Fibroblast of villous mesenchyme (primary cell): ENCODE measurements around the gene ACADVL. TPM values are rescaled to one million over a fixed set of nuclear protein-coding genes. Genes with fewer than 3 reads are reported as not detected.
"Not testable (repeated sequence)": the region's sequence is repeated elsewhere in the genome, so short reads cannot be mapped to it uniquely, and the experiment has no call there.

Source experiments
- DNase-seq: peaks from one replicate; pipeline ENCODE4 v3.0.0-alpha.2; 2010; ENCODE audit warnings: low read depth
- H3K4me3 ChIP-seq: 2 replicates; pipeline ENCODE4 v1.5.1; 2011; ENCODE audit warnings: low read depth, mild to moderate bottlenecking, low read length
- CTCF ChIP-seq: IDR thresholded peaks from 2 replicates; pipeline ENCODE4 v1.5.1; 2012; ENCODE audit warnings: low read depth, mild to moderate bottlenecking, low read length; ENCODE audit not compliant: insufficient read depth
- total RNA-seq: library from RNA; depleted of rRNA; stranded (reverse); fragments of >200 nt; gene quantifications from 2 replicates; pipeline ENCODE4 v1.2.3, GENCODE V29; 2012

Gene ACADVL
- total RNA-seq, 1 donor: 255 TPM

GRCh38 chr17:7241783-7242716 lies 22.3 kb downstream of the ACADVL start, which contains the start of gene GABARAP:
Gene GABARAP, minus strand, starts transcription at chr17:7242449. Its CDS starts 119 bp downstream, at chr17:7242330.
- peak within 1 kb of the TSS; percentile 98 for H3K4me3 ChIP-seq
- TF ChIP-seq CTCF: no peak
- peak; percentile 95 for DNase-seq

DNA sequence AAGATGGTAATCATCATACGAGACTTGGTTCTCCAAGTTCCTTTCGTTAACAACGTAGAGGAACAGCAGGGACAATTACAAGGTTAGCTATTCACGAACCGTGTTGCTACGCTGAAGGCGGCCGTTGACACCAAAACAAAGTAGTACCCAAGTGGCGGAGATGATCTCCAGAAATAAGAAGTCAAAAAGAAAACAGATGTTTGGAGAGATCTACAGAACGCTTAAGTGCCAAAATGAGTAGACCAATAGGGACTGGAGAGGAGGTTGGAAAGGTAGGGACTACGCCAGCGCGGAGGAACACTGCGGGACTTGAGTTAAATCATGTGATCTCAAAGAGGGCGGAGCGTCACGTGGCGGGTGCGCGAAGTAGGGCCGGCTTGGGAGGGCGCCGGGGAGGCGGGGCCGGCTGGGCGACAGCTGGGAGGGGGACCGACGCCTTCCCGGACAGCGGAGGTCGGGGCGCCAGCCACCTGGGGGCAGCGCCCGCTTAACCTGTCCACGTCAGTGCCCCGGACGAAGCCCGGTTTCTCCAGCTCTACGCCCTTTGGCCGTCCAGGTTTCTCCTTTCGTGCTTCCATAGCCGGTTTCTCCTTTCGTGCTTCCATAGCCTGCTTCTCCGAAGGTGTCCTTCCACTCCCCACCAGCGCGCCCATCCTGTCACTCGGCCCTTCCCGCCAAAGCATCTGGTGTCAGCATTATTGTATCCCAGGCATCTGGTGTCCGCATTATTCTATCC lies 23.1 kb downstream of the ACADVL start:
- TF ChIP-seq CTCF: no peak
- H3K4me3 ChIP-seq: peak overlapping the region; percentile 98
- peak; percentile 98 for DNase-seq

DNA sequence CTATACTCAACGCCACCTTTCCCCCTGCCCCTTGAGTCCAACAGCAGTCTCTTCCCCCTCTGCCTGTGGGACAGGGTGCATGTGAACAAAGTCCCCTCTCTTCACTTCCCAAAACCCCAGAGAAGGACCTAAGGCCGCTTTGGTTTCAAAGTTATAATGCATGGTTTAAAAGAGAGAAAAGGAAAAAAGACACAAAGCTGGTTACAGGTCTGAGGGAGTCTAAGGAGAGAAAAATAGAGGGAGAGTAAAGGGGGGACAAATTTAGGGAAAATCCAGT lies 23.7 kb downstream of the ACADVL start:
- no peak for DNase-seq

GRCh38 chr17:7243838-7244237 lies 24.1 kb downstream of the ACADVL start:
- not testable (repeated sequence) for H3K4me3 ChIP-seq, DNase-seq

More for the DNA sequence above, 23.7 kb downstream of the ACADVL start:
- peak overlapping the region; percentile 98 for H3K4me3 ChIP-seq
- no peak for TF ChIP-seq CTCF

DNA sequence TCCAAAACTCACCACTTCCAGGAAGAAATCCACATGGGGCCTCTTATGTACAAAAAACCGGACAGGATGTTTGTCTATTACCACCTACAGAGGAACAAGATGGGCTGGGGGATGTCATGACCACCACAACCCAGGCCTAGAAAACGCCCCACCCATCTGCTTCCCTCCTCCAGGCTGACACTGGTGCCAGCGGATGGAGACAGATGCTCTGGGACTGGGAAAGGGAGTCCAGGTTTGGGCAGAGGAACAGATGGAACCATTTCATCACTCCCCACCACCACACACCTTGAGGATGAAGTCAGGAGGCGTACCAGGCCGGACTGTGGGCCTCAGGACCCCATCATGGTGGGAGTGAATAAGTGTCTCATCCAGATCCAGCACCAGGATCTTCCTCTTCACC lies 27.0 kb downstream of the ACADVL start:
- DNase-seq: no peak
- no peak for TF ChIP-seq CTCF
- no peak overlapping the region for H3K4me3 ChIP-seq

DNA sequence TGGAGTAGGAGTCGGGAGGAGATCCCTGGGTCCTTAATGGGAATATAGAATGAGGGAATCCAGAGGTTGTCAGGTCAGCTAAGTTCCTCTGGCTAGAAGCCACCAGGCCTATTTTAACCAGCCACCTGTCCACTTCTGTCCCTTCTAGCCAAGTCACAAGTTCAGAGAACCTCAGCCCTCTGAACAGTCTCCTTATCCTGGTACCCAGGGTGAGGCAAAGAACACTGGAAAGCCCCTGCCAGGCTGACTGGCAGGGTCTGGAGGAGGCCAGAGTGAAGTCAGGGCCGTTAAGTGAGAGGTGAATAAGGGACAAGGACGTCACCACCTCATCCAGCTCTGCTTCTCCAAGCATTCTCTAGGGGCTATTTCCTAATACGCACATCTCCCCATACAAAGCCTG lies 29.1 kb downstream of the ACADVL start:
- no peak for TF ChIP-seq CTCF
- no peak for DNase-seq
- no peak overlapping the region for H3K4me3 ChIP-seq

DNA sequence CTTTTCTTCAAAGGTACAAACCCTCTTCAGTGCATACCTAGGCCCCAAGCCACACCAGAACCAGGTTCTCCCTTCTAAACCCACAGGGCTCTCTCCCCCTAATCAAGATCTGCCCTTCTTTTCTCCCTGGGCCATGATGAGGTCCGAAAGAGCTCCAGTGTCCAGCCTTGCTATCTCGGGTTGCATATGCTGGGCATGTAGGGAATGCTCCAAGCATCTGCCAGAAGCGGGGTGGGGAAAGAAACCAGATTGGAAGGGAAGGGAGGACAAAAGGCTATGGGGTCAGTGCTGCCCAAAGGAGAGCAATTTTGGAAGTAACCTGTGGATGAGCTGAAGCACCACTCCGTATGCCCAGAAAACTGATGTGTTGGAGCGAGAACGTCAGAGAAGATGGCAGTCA lies 29.5 kb downstream of the ACADVL start:
- H3K4me3 ChIP-seq: peak overlapping the region; percentile 18
- no peak for TF ChIP-seq CTCF

More for the DNA sequence above, 29.5 kb downstream of the ACADVL start:
- no peak for DNase-seq
